H9 (cell line): Measurements from ENCODE around the gene ACP6. TPM values are rescaled to one million over a fixed set of nuclear protein-coding genes. Genes with fewer than 3 reads are reported as not detected.
A peak's percentile ranks its signal among the peaks of the same experiment; 100 is the strongest.

Experiments used
- DNase-seq: peaks from one replicate; pipeline ENCODE4 v3.0.0-alpha.2; 2017
- H2AFZ ChIP-seq: one replicate; pipeline ENCODE4 v1.6.1; 2013; ENCODE audit warnings: mild to moderate bottlenecking, low read length, control low read depth, moderate library complexity
- H2AK5ac ChIP-seq: 2 replicates; pipeline ENCODE4 v1.6.1; 2013; ENCODE audit warnings: low read length, control low read depth, mixed read lengths; ENCODE audit not compliant: insufficient read length
- H2BK120ac ChIP-seq: one replicate; pipeline ENCODE4 v1.6.1; 2013; ENCODE audit warnings: low read depth, mild to moderate bottlenecking, low read length, control low read depth, inconsistent platforms; ENCODE audit not compliant: poor library complexity, severe bottlenecking
- H2BK12ac ChIP-seq: 2 replicates; pipeline ENCODE4 v1.6.1; 2013; ENCODE audit warnings: low read length, control low read depth, mixed read lengths, low read depth; ENCODE audit not compliant: insufficient read length
- H2BK15ac ChIP-seq: 2 replicates; pipeline ENCODE4 v1.6.1; 2013; ENCODE audit warnings: low read depth, low read length, control low read depth
- H2BK20ac ChIP-seq: one replicate; pipeline ENCODE4 v1.6.1; 2013; ENCODE audit warnings: low read depth, mild to moderate bottlenecking, low read length, control low read depth, inconsistent platforms; ENCODE audit not compliant: poor library complexity, severe bottlenecking
- H2BK5ac ChIP-seq: 2 replicates; pipeline ENCODE4 v1.6.1; 2013; ENCODE audit warnings: low read length, control low read depth, mixed read lengths; ENCODE audit not compliant: insufficient read length
- H3K14ac ChIP-seq: 2 replicates; pipeline ENCODE4 v1.6.1; 2013; ENCODE audit warnings: low read length, control low read depth; ENCODE audit not compliant: insufficient read depth
- H3K18ac ChIP-seq: 2 replicates; pipeline ENCODE4 v1.6.1; 2013; ENCODE audit warnings: low read depth, mild to moderate bottlenecking, mixed read lengths, low read length, control low read depth; ENCODE audit not compliant: insufficient read length
- H3K23ac ChIP-seq: 2 replicates; pipeline ENCODE4 v1.6.1; 2013; ENCODE audit warnings: low read length, control low read depth, mixed read lengths, low read depth; ENCODE audit not compliant: insufficient read length
- H3K23me2 ChIP-seq: 2 replicates; pipeline ENCODE4 v1.6.1; 2013; ENCODE audit warnings: low read depth, mild to moderate bottlenecking, mixed read lengths, low read length, control low read depth; ENCODE audit not compliant: insufficient read length, poor library complexity, severe bottlenecking
- H3K27ac ChIP-seq: 2 replicates; pipeline ENCODE4 v1.5.1; 2013; ENCODE audit warnings: low read length, control low read depth, mixed read lengths, low read depth; ENCODE audit not compliant: insufficient read length
- H3K27me3 ChIP-seq: 2 replicates; pipeline ENCODE4 v1.6.1; 2013; ENCODE audit warnings: low read length, control low read depth, inconsistent platforms; ENCODE audit not compliant: insufficient read depth
- H3K4ac ChIP-seq: 2 replicates; pipeline ENCODE4 v1.6.1; 2013; ENCODE audit warnings: low read depth, mild to moderate bottlenecking, control low read depth, inconsistent platforms, low read length, moderate library complexity
- H3K4me1 ChIP-seq: 2 replicates; pipeline ENCODE4 v1.6.1; 2013; ENCODE audit warnings: low read length, control low read depth, inconsistent platforms; ENCODE audit not compliant: insufficient read depth
- H3K4me2 ChIP-seq: 2 replicates; pipeline ENCODE4 v1.6.1; 2013; ENCODE audit warnings: low read length, control low read depth, mixed read lengths; ENCODE audit not compliant: insufficient read length, insufficient read depth
- H3K56ac ChIP-seq: 2 replicates; pipeline ENCODE4 v1.6.1; 2013; ENCODE audit warnings: low read depth, mild to moderate bottlenecking, mixed read lengths, low read length, control low read depth; ENCODE audit not compliant: insufficient read length
- H3K79me1 ChIP-seq: 2 replicates; pipeline ENCODE4 v1.6.1; 2013; ENCODE audit warnings: low read depth, mild to moderate bottlenecking, moderate library complexity, low read length, control low read depth, inconsistent platforms; ENCODE audit not compliant: insufficient read depth, poor library complexity, severe bottlenecking
- H3K79me2 ChIP-seq: 2 replicates; pipeline ENCODE4 v1.6.1; 2013; ENCODE audit warnings: low read length, control low read depth, inconsistent platforms; ENCODE audit not compliant: insufficient read depth
- H3K9ac ChIP-seq: 2 replicates; pipeline ENCODE4 v1.6.1; 2013; ENCODE audit warnings: low read length, control low read depth, mixed read lengths; ENCODE audit not compliant: insufficient read length; ENCODE audit errors: extremely low read depth
- H3K9me3 ChIP-seq: one replicate; pipeline ENCODE4 v1.6.1; 2013; ENCODE audit warnings: low read depth, low read length, inconsistent platforms; ENCODE audit not compliant: control insufficient read depth
- H3T11ph ChIP-seq: one replicate; pipeline ENCODE4 v1.6.1; 2013; ENCODE audit warnings: mild to moderate bottlenecking, low read length, control low read depth, inconsistent platforms
- H4K20me1 ChIP-seq: one replicate; pipeline ENCODE4 v1.6.1; 2013; ENCODE audit not compliant: control insufficient read depth, insufficient read length, insufficient read depth
- H4K5ac ChIP-seq: 2 replicates; pipeline ENCODE4 v1.6.1; 2013; ENCODE audit warnings: low read depth, mild to moderate bottlenecking, mixed read lengths, low read length, control low read depth; ENCODE audit not compliant: insufficient read length
- H4K8ac ChIP-seq: replicated peaks from 2 replicates; pipeline ENCODE4 v1.6.1; 2013; ENCODE audit warnings: low read length, control low read depth, mixed read lengths, low read depth; ENCODE audit not compliant: insufficient read length
- H4K91ac ChIP-seq: 2 replicates; pipeline ENCODE4 v1.6.1; 2013; ENCODE audit warnings: low read depth, mild to moderate bottlenecking, moderate library complexity, mixed read lengths, low read length, control low read depth; ENCODE audit not compliant: insufficient read length
- H3K27ac Mint-ChIP-seq, 3 experiments: 2 replicates in 2 of 3; 3 replicates in 1 of 3; pipeline ENCODE4 v1.8.0; 2020 to 2021; ENCODE audit warnings: mixed read lengths in 3 of 3, mild to moderate bottlenecking in 1 of 3, moderate library complexity in 1 of 3
- H3K27me3 Mint-ChIP-seq: 2 replicates; pipeline ENCODE4 v1.8.0; 2021; ENCODE audit warnings: low read depth, mild to moderate bottlenecking, moderate library complexity, mixed read lengths
- H3K36me3 Mint-ChIP-seq, 3 experiments: 2 replicates in 2 of 3; 3 replicates in 1 of 3; pipeline ENCODE4 v1.8.0; 2020 to 2021; ENCODE audit warnings: low read depth in 3 of 3, mixed read lengths in 3 of 3; ENCODE audit not compliant: insufficient read depth in 1 of 3
- H3K4me1 Mint-ChIP-seq, 2 experiments: 2 replicates each; pipeline ENCODE4 v1.8.0; 2020; ENCODE audit warnings: mixed read lengths in 2 of 2
- H3K4me3 Mint-ChIP-seq, 2 experiments: 2 replicates in 1 of 2; 3 replicates in 1 of 2; pipeline ENCODE4 v1.8.0; 2020 to 2021; ENCODE audit warnings: mild to moderate bottlenecking in 2 of 2, mixed read lengths in 2 of 2, moderate library complexity in 1 of 2
- H3K9me3 Mint-ChIP-seq, 2 experiments: 2 replicates in 1 of 2; 3 replicates in 1 of 2; pipeline ENCODE4 v1.8.0; 2020; ENCODE audit warnings: mild to moderate bottlenecking in 2 of 2, mixed read lengths in 2 of 2, moderate library complexity in 1 of 2
- WGBS: extraction: QIAGEN DNeasy Blood & Tissue Kit; methylation state at CpG from one replicate; pipeline ENCODE4 v1.1.7; 2013; ENCODE audit warnings: missing lambda C conversion rate, low lambda C conversion rate, mixed read lengths; ENCODE audit not compliant: insufficient read length; ENCODE audit errors: extremely low coverage; 5-methylcytosine and 5-hydroxymethylcytosine counted together
- total RNA-seq: library from RNA; stranded (reverse); gene quantifications from 2 replicates; pipeline ENCODE4 v1.2.1, GENCODE V29; 2021
- TF ChIP-seq, protein P1 (sequence below): fragments of 200-600 bp; sonication (generic); conservative IDR thresholded peaks from 3 replicates; pipeline ENCODE4 v1.8.0; 2021; ENCODE audit warnings: antibody characterized with exemption, mild to moderate bottlenecking

The ACP6 gene
- total RNA-seq, 1 experiment from 2014 or later, result 17.1 TPM

GRCh38 chr1:147611586-147611985 lies 58.7 kb downstream of the ACP6 start:
- Histone ChIP-seq H3T11ph (no peak overlapping the region), H3K18ac (no peak overlapping the region), H3K23me2 (no peaks in the 10 kb centered on the region), H3K79me2 (no peaks in the 10 kb centered on the region), H3K4me2 (no peak overlapping the region), H4K20me1 (no peaks in the 10 kb centered on the region), H3K27ac (no peak overlapping the region), H4K5ac (no peak overlapping the region), H3K56ac (no peak overlapping the region), H2AK5ac (no peak overlapping the region), H2BK20ac (no peak overlapping the region), H3K79me1 (no peaks in the 10 kb centered on the region), H3K4ac (no peak overlapping the region), H2BK12ac (no peak overlapping the region), H4K91ac (no peak overlapping the region), H3K9ac (no peak overlapping the region), H3K23ac (no peak overlapping the region), H3K9me3 (no peaks in the 10 kb centered on the region), H2BK15ac (no peak overlapping the region), H2AFZ (no peak overlapping the region), H3K27me3 (no peaks in the 10 kb centered on the region), H2BK5ac (no peak overlapping the region), H4K8ac (no peak overlapping the region), H3K4me1 (no peaks in the 10 kb centered on the region), H3K14ac (no peak overlapping the region), H2BK120ac (no peak overlapping the region)
- 0 out of 7 replicates have a peak overlapping the region, but pooled peaks of 1 of the 3 experiments have one; percentile 26 for H3K27ac Mint-ChIP-seq
- H3K36me3 Mint-ChIP-seq, result peaks cover 41 to 75% (median 70%) of the 10 kb centered on the region in 3 experiments; a peak in 6 of 7 replicates
- TF ChIP-seq, protein P1, sequence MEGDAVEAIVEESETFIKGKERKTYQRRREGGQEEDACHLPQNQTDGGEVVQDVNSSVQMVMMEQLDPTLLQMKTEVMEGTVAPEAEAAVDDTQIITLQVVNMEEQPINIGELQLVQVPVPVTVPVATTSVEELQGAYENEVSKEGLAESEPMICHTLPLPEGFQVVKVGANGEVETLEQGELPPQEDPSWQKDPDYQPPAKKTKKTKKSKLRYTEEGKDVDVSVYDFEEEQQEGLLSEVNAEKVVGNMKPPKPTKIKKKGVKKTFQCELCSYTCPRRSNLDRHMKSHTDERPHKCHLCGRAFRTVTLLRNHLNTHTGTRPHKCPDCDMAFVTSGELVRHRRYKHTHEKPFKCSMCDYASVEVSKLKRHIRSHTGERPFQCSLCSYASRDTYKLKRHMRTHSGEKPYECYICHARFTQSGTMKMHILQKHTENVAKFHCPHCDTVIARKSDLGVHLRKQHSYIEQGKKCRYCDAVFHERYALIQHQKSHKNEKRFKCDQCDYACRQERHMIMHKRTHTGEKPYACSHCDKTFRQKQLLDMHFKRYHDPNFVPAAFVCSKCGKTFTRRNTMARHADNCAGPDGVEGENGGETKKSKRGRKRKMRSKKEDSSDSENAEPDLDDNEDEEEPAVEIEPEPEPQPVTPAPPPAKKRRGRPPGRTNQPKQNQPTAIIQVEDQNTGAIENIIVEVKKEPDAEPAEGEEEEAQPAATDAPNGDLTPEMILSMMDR, result no peak
- no peak for DNase-seq
- H3K27me3 Mint-ChIP-seq, result no peaks in the 10 kb centered on the region
- H3K9me3 Mint-ChIP-seq, result no peaks in the 10 kb centered on the region
- H3K4me3 Mint-ChIP-seq, result no peak overlapping the region
- no CpG with 5 or more reads among the region's 8 CpGs for WGBS
- peaks cover 11 to 14% of the 10 kb centered on the region in 2 experiments for H3K4me1 Mint-ChIP-seq
